Globus pallidus (tissue), 1 donor: Measurements from ENCODE around the gene FJX1.

Experiments used
- DNase-seq: peaks from one replicate; pipeline ENCODE4 v3.0.0-alpha.2; 2015; ENCODE audit warnings: low spot score

The FJX1 gene

DNA sequence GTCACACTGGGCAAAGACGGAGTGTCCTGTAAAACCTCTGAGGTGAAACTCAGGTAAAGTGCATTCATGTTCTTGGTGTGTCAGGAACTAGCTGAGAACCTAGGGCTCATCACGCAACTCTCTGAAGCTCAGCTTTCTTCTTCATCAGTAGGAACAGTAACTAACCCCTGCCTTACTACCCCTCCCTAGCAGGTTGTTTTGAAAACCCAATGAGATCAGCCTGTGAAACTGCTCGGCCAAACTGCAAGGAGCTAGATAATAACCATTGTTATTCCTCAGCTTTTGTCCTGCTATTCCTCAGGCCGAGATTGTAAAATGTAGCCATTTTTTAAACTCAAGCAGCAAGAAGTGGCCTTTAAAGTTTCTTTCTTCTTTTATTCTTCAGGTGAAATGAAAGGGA is 9.8 kb upstream of the FJX1 start:
- DNase-seq: no peak

DNA sequence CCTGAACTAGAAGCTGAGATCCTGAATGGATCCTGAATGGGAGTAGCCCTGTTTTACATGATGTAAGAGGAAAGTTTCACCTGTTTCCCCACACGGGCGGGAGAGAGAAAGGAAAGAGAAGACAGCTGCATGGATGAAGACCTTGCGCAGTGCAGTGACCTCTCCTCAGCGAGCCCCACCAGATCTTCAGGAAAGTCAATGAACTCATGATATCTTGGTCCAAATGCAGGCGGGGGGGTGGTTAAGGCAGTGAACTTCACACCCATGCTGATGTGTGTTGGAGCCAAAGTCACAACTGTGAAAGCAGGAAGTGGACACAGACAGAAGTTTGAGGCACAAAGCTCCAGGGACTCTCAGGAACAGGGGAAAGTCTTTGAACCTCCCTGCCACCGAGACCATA is 8.6 kb upstream of the FJX1 start:
- DNase-seq: no peak

DNA sequence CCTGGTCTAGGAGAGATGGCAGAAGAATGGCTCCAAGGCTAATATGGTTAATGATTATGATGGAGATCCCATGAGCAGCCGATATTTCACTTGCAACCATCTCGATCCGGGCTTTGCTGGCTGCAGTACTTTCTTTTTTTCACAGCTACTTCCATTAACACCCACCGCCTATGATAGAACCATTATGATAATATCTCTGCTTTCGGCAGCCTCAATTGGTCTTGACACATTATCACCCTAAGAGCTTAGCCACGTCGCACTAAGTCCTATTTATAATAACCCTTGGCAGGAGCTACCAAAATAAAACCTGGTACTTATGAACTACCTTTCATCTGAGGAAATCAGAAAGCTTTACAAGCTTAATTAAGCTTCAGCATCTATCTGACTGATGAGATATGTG is 7.6 kb upstream of the FJX1 start:
- no peak for DNase-seq

DNA sequence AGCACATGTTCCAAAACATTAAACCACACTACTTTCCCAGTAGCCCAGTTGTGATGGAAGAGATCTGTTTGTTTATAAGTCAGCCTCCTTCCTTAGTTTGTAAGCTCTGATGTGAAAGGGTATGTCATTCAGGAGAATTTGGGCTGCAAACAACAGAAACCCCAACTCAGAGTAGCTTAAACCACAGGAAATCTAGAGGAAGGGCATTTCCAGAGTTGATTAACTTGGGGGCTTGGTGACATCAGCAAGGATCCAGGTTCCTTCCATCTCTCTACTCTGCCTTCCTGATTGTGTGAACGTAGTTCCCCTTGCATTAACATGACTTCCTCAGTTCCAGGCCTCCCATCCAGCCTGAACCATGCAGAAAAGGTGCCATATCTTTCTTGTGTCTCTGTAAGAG is 6.5 kb upstream of the FJX1 start:
- DNase-seq: no peak

DNA sequence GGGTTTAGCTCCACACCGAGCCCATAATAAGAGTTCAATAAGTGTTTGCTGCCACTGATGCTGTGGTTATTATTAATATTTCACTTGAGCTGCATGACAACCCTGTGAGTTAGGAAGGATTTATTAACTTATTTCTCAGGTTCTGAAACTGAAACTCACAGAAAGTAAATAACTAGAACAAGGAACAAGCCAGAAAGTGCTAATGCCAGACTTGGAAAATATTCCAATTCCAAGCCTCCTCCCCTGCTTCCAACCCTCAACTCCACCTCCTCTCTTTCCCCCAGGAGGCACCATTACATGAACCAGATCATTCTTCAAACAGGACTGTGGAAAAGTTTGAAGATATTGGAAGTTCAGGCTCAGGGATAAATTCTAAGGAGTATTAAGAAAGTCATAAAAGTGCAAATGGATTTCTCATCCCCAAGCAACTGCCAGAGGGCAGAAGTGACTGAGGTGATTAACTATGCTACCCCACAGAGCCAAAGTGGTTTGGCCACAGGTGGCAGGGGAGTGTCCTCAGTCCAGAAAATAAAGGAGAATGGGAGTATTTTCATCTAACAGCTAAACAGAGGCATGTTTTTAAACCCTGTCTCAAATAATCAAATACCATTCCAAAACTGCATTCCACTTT is 3.2 kb upstream of the FJX1 start:
- DNase-seq: peak; percentile 5

DNA sequence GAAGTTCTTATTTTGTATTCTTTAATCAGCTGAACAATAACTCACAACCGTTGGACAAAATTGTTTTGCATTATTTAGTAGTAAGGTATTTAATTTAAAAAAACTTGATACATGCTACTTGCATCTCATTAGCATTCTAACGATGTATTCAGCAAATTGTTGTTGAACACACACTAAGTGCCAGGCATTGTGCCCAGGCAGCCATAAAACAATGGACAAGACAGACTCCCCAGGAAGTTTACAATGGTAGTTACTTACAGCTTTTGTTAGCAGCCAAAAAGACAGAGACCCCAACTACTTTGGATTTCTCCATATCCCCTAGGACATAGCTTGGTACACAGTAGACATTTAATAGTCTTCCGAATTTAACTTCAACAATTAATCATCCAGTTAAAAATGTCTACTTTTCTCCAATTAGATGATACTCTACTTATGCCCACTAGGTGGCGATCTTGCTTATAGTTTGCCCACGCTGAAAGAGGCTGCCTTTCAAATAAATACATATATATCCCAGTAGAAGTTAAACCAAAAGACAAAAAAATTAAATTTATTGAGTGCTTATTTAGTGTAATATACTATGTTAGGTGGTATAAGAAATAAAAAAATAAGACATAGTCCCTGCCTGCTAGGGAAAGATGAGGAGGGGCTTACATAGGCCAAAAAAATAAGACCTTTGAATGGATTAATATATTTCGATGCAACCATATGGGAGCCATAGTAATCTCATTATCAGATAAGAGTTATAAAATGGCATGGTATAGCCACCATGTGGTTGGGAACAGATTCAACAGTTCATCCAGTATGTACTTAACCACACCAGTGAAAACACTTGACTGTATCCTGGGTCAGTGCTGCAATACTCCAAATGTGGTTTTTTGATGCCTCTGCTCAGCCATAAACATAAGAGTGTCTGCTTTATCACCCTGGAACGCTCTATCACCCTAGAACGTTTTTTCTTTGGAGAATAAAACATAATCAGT is 2.0 kb upstream of the FJX1 start:
- DNase-seq: peak; percentile 94

DNA sequence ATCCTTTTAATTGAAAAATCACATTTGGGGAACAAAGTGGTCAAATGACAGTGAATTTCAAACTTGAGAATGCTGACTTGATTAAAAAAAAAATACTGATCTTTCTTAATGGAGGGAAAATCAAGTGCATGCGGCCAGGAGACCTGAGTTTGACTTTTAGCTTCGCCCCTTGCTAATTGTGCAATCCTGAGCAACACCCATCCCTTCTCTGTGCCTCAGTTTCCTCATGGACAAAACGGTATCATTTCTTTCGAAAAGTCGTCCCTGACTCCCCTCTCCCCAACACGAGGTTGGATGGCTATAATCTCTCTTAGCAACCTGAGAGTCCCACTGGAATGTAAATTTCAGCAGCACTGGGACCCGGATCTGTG is 959 bp upstream of the FJX1 start:
- peak; percentile 5 for DNase-seq

- DNase-seq: peak; percentile 11
Measured at GRCh38 chr11:35618497-35619115, 346 bp downstream of the FJX1 start.

DNA sequence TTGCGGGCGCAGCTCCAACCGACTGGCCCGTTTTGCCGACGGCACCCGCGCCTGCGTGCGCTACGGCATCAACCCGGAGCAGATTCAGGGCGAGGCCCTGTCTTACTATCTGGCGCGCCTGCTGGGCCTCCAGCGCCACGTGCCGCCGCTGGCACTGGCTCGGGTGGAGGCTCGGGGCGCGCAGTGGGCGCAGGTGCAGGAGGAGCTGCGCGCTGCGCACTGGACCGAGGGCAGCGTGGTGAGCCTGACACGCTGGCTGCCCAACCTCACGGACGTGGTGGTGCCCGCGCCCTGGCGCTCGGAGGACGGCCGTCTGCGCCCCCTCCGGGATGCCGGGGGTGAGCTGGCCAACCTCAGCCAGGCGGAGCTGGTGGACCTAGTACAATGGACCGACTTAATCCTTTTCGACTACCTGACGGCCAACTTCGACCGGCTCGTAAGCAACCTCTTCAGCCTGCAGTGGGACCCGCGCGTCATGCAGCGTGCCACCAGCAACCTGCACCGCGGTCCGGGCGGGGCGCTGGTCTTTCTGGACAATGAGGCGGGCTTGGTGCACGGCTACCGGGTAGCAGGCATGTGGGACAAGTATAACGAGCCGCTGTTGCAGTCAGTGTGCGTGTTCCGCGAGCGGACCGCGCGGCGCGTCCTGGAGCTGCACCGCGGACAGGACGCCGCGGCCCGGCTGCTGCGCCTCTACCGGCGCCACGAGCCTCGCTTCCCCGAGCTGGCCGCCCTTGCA is 1.0 kb downstream of the FJX1 start:
- peak; percentile 28 for DNase-seq

DNA sequence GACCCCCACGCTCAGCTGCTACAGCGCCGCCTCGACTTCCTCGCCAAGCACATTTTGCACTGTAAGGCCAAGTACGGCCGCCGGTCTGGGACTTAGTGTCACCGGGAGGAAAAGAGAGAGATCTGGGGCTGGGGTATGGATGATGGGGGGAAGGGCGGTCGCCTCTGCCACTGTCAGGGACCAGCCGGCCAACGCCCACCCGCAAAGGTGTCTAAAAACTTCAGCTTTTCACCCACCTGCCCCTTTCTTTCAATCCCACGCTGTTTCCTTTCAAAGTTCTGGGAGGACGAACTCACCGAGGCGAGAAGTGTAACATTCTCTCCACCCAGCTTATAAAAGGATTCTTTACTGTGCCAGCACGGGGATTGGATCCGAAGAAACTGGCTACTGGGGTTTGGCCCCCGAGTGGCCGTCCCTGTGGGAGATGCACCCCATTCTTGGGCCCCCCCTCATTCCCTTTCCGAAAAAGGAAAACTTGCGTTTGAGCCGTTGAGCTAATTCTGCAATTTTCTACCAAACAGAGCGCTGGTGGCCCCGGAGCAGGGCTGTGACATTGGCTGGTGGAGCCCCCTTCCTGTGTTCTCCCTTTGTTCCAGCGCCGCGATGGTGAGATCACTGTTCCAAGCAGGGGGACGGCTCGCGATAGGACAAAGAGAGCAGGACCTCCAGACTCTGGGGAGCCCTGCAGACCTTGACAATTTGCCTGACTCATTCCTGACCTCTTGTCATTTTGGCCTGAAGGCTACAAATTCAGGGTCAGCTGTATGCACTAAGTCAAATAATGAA is 1.8 kb downstream of the FJX1 start:
- DNase-seq: peak; percentile 24

GRCh38 chr11:35620795-35621194 is 2.5 kb downstream of the FJX1 start:
- DNase-seq: no peak

- DNase-seq: no peak
Measured at GRCh38 chr11:35621620-35622019, 3.4 kb downstream of the FJX1 start.

- DNase-seq: no peak
Measured at GRCh38 chr11:35622070-35622469, 3.8 kb downstream of the FJX1 start.

GRCh38 chr11:35623621-35624168 is 5.4 kb downstream of the FJX1 start:
- DNase-seq: no peak

- no peak for DNase-seq
Measured at GRCh38 chr11:35624316-35624715, 6.1 kb downstream of the FJX1 start.

DNA sequence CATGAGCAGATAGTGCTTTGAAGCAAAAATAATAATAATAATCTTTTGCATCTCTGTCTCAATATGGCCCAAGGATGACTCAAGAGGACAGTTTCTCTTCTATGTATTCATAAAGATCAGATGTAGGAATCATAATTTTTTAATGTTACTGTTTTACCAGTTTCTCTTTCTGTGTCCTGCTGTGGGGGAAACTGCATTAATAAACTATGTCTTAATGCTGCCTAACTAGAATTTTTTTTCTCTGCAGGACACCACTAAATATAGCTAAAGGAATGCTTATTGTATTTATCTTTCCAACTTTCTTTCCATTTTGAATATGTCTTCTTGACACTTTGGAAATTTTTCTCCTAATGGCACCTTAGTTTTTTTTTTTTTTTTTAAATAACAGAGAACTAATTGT is 6.5 kb downstream of the FJX1 start:
- no peak for DNase-seq

- no peak for DNase-seq
Measured at GRCh38 chr11:35626501-35626900, 8.2 kb downstream of the FJX1 start.

- no peak for DNase-seq
Measured at GRCh38 chr11:35629511-35629910, 11.3 kb downstream of the FJX1 start.

DNA sequence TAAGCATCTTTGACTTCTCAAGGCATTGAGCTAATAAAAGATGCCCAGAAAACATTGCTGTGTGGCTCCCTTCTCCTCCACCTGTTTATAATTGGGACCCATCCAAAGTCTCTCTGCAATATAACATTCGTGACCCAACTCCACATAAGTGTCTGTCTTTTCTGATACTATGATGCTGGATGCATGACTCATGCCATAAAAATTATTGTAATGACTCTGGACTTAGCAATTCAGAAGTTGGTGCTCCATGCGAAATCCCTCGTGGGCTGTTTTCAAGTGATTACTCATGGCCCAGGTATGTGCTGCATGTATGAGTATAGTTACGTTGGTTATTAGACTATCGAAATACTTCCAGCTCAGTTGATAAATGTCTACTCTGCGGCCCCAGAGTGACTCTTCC is 11.7 kb downstream of the FJX1 start:
- no peak for DNase-seq

DNA sequence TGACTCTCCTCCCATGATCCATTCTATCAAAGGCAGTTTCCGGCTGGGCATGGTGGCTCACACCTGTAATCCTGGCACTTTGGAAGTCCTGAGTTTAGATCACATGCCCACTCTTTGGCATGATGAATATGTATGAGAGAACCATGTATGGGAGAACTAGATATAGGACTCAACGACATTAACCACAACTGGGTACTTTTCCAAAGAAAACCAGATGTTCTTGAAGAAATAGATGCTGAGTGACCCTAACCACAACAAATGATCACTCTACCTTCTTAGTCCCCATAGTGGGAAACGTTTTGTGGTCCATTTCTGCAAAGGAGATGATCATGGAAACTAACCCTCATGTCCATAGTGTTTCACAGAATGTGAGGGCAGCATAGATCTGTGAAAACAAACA is 13.6 kb downstream of the FJX1 start:
- DNase-seq: no peak

GRCh38 chr11:35632301-35632700 is 14.0 kb downstream of the FJX1 start:
- DNase-seq: no peak
